SK-N-SH treated with all-trans-retinoic acid at 6 μM for 48 hours (cell line): ENCODE results near the gene CADM2.

Source experiments
- ARNTL ChIP-seq: fragments of 450-650 bp; formaldehyde crosslinking; IDR thresholded peaks from 2 replicates; pipeline ENCODE4 v1.5.0; 2020; ENCODE audit warnings: low read depth, mild to moderate bottlenecking, moderate library complexity, borderline replicate concordance
- CREB5 ChIP-seq: fragments of 250-450 bp; sonication (Bioruptor Pico); IDR thresholded peaks from 2 replicates; pipeline ENCODE4 v1.5.1; 2020; ENCODE audit warnings: low read depth, mild to moderate bottlenecking, moderate library complexity
- OSR1 ChIP-seq: fragments of 250-450 bp; sonication (Bioruptor Pico); IDR thresholded peaks from 2 replicates; pipeline ENCODE4 v1.8.0; 2022; ENCODE audit warnings: moderate library complexity, mild to moderate bottlenecking, inconsistent platforms
- PATZ1 ChIP-seq: fragments of 250-450 bp; sonication (Bioruptor Pico); IDR thresholded peaks from 2 replicates; pipeline ENCODE4 v1.8.0; 2020; ENCODE audit warnings: mild to moderate bottlenecking, moderate library complexity, borderline replicate concordance
- SNAI2 ChIP-seq: fragments of 250-450 bp; sonication (Bioruptor Pico); IDR thresholded peaks from 2 replicates; pipeline ENCODE4 v1.5.0; 2020; ENCODE audit warnings: mild to moderate bottlenecking, moderate library complexity
- ZFP3 ChIP-seq: fragments of 250-450 bp; sonication (Bioruptor Pico); IDR thresholded peaks from 2 replicates; pipeline ENCODE4 v1.5.0; 2020; ENCODE audit warnings: mild to moderate bottlenecking, moderate library complexity
- ZFP30 ChIP-seq: fragments of 450-650 bp; formaldehyde crosslinking; IDR thresholded peaks from 2 replicates; pipeline ENCODE4 v1.5.0; 2022; ENCODE audit warnings: mild to moderate bottlenecking, moderate library complexity

- TF ChIP-seq PATZ1 (CRISPR knock-in tag) (no peak), ARNTL (CRISPR knock-in tag) (no peak), ZFP30 (no peak), OSR1 (no peak), CREB5 (CRISPR knock-in tag) (no peak), SNAI2 (no peak), ZFP3 (CRISPR knock-in tag) (no peak)
Measured at GRCh38 chr3:85903434-85903833, 944.6 kb downstream of the CADM2 start.
